DMS53 treated with DMSO at 0.1 percent for 48 hours (cell line): ENCODE data around the gene C18orf32.
"Not testable (repeated sequence)": the region's sequence is repeated elsewhere in the genome, so short reads cannot be mapped to it uniquely, and the experiment has no call there.

ENCODE experiments used
- DNase-seq: peaks from one replicate; lab custom pipeline; 2025; ENCODE audit not compliant: unreplicated experiment; lab: John Stamatoyannopoulos, UW

The C18orf32 gene

GRCh38 chr18:49472459-49472858 lies 14.6 kb downstream of the C18orf32 start:
- DNase-seq, result no peak

GRCh38 chr18:49471532-49471931 lies 15.5 kb downstream of the C18orf32 start:
- DNase-seq, result no peak

- no peak for DNase-seq
Measured at GRCh38 chr18:49467599-49467998, 19.4 kb downstream of the C18orf32 start.

GRCh38 chr18:49467019-49467563 lies 19.9 kb downstream of the C18orf32 start:
- DNase-seq, result no peak

- DNase-seq, result no peak
Measured at GRCh38 chr18:49464718-49465598, 22.1 kb downstream of the C18orf32 start.

- DNase-seq, result no peak
Measured at GRCh38 chr18:49461602-49461977, 25.4 kb downstream of the C18orf32 start.

- peak; percentile 66 for DNase-seq
Measured at GRCh38 chr18:49460976-49461601, 25.9 kb downstream of the C18orf32 start.

GRCh38 chr18:49459404-49460171 lies 27.4 kb downstream of the C18orf32 start:
- DNase-seq, result no peak

- no peak for DNase-seq
Measured at GRCh38 chr18:49457616-49458015, 29.4 kb downstream of the C18orf32 start.

GRCh38 chr18:49456794-49457193 lies 30.2 kb downstream of the C18orf32 start:
- no peak for DNase-seq

- not testable (repeated sequence) for DNase-seq
Measured at GRCh38 chr18:49452534-49452933, 34.5 kb downstream of the C18orf32 start.

- peak; percentile 83 for DNase-seq
Measured at GRCh38 chr18:49447810-49448745, 39.0 kb downstream of the C18orf32 start.

GRCh38 chr18:49446481-49446880 lies 40.6 kb downstream of the C18orf32 start:
- no peak for DNase-seq

GRCh38 chr18:49444581-49444980 lies 42.5 kb downstream of the C18orf32 start:
- DNase-seq, result no peak

GRCh38 chr18:49443837-49444236 lies 43.2 kb downstream of the C18orf32 start:
- no peak for DNase-seq

GRCh38 chr18:49441338-49441938 lies 45.6 kb downstream of the C18orf32 start:
- no peak for DNase-seq

- no peak for DNase-seq
Measured at GRCh38 chr18:49435170-49435569, 51.9 kb downstream of the C18orf32 start.

- no peak for DNase-seq
Measured at GRCh38 chr18:49432602-49433001, 54.4 kb downstream of the C18orf32 start.

GRCh38 chr18:49431165-49431962 lies 55.7 kb downstream of the C18orf32 start:
- DNase-seq, result no peak
